ENCODE data around the gene GDF10. TPM values are rescaled to one million over a fixed set of nuclear protein-coding genes. Genes with fewer than 3 reads are reported as not detected.

Gene GDF10
- total RNA-seq, 4 donors from 2014 or later, result 1.3 to 1.4 TPM; not detected in 2

- Histone ChIP-seq H3K4me1 (peaks cover 7% of the 10 kb centered on the region), H3K27ac (no peak overlapping the region), H3K9me3 (no peaks in the 10 kb centered on the region), H3K27me3 (peaks cover 10% of the 10 kb centered on the region), H3K4me3 (no peak overlapping the region), H3K36me3 (no peaks in the 10 kb centered on the region)
- WGBS, result 81% methylated on average over 3 of the region's 5 CpGs
- TF ChIP-seq EP300 (IDR thresholded peaks at IDR 0.05) (no peak), CTCF (IDR thresholded peaks at IDR 0.05) (no peak), POLR2AphosphoS5 (IDR thresholded peaks at IDR 0.05) (no peak), POLR2A (IDR thresholded peaks at IDR 0.05) (no peak)
- peak; percentile 46 to 58 for DNase-seq (ENCODE audit: low spot score in 2 of 2)
These were observed 26.4 kb downstream of the GDF10 start for GRCh38 chr10:47326306-47326926.

- Histone ChIP-seq H3K9me3 (no peaks in the 10 kb centered on the region), H3K27ac (no peak overlapping the region), H3K27me3 (peaks cover 10% of the 10 kb centered on the region), H3K4me3 (no peak overlapping the region), H3K4me1 (peaks cover 7% of the 10 kb centered on the region), H3K36me3 (no peaks in the 10 kb centered on the region)
- no peak for TF ChIP-seq CTCF (IDR thresholded peaks at IDR 0.05)
- TF ChIP-seq EP300 (IDR thresholded peaks at IDR 0.05), result no peak
- TF ChIP-seq POLR2AphosphoS5 (IDR thresholded peaks at IDR 0.05), result no peak
- TF ChIP-seq POLR2A (IDR thresholded peaks at IDR 0.05), result no peak
- peak; percentile 32 to 42 for DNase-seq (ENCODE audit: low spot score in 2 of 2)
- 81% methylated on average over 11 of the region's 11 CpGs for WGBS
These were observed 26.9 kb downstream of the GDF10 start for GRCh38 chr10:47326927-47327330.

- no peaks in the 10 kb centered on the region for H3K36me3 ChIP-seq
- no peak overlapping the region for H3K4me3 ChIP-seq
- peaks cover 7% of the 10 kb centered on the region for H3K4me1 ChIP-seq
- TF ChIP-seq CTCF (IDR thresholded peaks at IDR 0.05), result no peak
- no peak for TF ChIP-seq POLR2A (IDR thresholded peaks at IDR 0.05)
- no peak for TF ChIP-seq POLR2AphosphoS5 (IDR thresholded peaks at IDR 0.05)
- TF ChIP-seq EP300 (IDR thresholded peaks at IDR 0.05), result no peak
- no peak overlapping the region for H3K27ac ChIP-seq
- peaks cover 5% of the 10 kb centered on the region for H3K27me3 ChIP-seq
- no peaks in the 10 kb centered on the region for H3K9me3 ChIP-seq
- WGBS, result 93% methylated on average over 4 of the region's 4 CpGs
- peak; percentile 43 to 51 for DNase-seq (ENCODE audit: low spot score in 2 of 2)
These were observed 29.9 kb downstream of the GDF10 start for GRCh38 chr10:47329855-47330254.

GRCh38 chr10:47330366-47330765 lies 30.4 kb downstream of the GDF10 start:
- peaks cover 7% of the 10 kb centered on the region for H3K4me1 ChIP-seq
- H3K27ac ChIP-seq, result no peak overlapping the region
- WGBS, result 96% methylated on average over 3 of the region's 3 CpGs
- no peaks in the 10 kb centered on the region for H3K36me3 ChIP-seq
- no peak for TF ChIP-seq POLR2AphosphoS5 (IDR thresholded peaks at IDR 0.05)
- TF ChIP-seq POLR2A (IDR thresholded peaks at IDR 0.05), result no peak
- TF ChIP-seq EP300 (IDR thresholded peaks at IDR 0.05), result no peak
- TF ChIP-seq CTCF (IDR thresholded peaks at IDR 0.05), result no peak
- peak; percentile 39 to 68 for DNase-seq (ENCODE audit: low spot score in 2 of 2)
- no peaks in the 10 kb centered on the region for H3K9me3 ChIP-seq
- no peak overlapping the region for H3K4me3 ChIP-seq
- peaks cover 6% of the 10 kb centered on the region for H3K27me3 ChIP-seq

- H3K9me3 ChIP-seq, result no peaks in the 10 kb centered on the region
- no peak overlapping the region for H3K27ac ChIP-seq
- peak; percentile 34 to 64 for DNase-seq (ENCODE audit: low spot score in 2 of 2)
- H3K4me3 ChIP-seq, result no peak overlapping the region
- peaks cover 10% of the 10 kb centered on the region for H3K27me3 ChIP-seq
- TF ChIP-seq CTCF (IDR thresholded peaks at IDR 0.05), result no peak
- TF ChIP-seq POLR2AphosphoS5 (IDR thresholded peaks at IDR 0.05), result no peak
- WGBS, result 77% methylated on average over 3 of the region's 3 CpGs
- no peaks in the 10 kb centered on the region for H3K36me3 ChIP-seq
- H3K4me1 ChIP-seq, result peaks cover 5% of the 10 kb centered on the region
These were observed 30.8 kb downstream of the GDF10 start for GRCh38 chr10:47330804-47331203.
